HG02970 (cell line): ENCODE results near the gene BRF1.
"Not testable (repeated sequence)": the region's sequence is repeated elsewhere in the genome, so short reads cannot be mapped to it uniquely, and the experiment has no call there.

Source experiments
- ATAC-seq: cut with Tn5 transposase; IDR thresholded peaks from one replicate; pipeline ENCODE4 v1.9.1; 2021; ENCODE audit warnings: mild to moderate bottlenecking, moderate library complexity, moderate number of reproducible peaks; ENCODE audit not compliant: unreplicated experiment, low FRiP score

BRF1 gene

DNA sequence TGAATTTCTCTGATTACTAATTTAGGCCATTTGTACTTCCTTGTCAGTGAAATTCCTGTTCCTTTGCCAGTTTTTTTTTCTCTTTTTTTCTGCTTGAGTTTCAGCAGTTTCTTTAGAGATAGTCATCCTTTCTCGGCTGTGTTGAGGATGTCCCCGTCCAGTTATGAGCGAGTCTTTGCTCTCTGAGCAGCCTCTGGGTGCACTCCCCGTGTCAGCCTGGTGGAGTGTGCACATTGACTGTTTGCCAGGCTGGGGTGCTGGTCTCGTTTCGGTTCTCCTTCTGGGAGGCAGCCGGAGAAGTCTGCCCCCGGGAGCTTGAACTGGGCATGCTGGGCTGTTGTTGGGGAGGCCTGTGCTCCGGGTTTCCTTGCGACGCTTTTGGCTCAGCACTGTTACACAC, 16.7 kb upstream of the BRF1 start:
- no peak for ATAC-seq

GRCh38 chr14:105316968-105317510, 16.2 kb upstream of the BRF1 start:
- ATAC-seq, result no peak

DNA sequence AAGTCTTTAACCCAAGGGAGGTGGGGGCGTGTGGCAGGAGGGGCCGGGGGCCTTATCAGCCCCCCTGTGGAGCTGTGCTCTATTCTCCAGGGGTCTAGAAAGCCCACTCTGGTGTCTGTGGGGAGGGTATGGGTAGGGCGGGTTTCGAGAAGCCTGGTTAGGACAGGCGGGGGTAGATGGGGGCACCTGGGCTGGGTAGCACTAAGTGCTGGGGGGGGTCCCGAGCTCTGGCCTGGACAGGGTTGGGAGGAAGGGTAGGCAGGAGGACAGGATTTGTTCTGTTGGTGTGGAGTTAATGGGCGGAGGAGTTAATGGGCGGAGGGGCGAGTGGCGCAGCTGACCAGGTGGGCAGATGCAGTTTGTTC, 15.8 kb upstream of the BRF1 start:
- no peak for ATAC-seq

DNA sequence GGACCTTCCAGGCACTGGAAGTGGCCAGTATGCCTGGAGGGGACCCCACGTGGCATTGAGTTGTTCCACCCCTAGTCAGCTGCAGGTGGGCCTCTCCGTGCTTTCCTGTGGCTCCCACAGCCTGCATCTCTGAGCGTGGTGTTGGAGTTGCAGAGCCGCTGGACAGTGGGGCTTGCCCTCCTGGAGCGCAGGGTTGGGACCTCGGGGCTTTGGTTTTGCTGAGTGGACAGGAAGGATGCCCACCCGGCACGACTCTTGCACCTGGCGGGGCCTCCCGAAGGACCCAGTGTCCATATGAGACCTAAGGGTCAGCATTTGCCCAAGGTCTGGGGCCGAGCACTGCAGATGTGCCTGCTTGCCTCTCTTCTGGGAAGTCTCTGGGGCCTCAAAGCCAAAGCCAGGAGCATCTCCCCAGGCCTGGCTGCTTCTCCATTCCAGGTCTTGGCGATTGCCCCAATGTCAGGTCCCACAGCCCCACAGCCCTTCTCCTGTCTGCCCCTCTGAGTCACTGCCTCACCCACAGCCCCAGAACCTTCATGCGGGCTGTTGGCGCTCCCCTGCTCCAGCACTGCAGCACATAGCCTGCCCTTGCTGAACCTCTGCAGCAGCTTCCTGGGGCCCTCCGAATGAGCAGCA, 15.3 kb upstream of the BRF1 start:
- no peak for ATAC-seq

- no peak for ATAC-seq
Measured at GRCh38 chr14:105315211-105315721, 14.5 kb upstream of the BRF1 start.

- peak; percentile 80 for ATAC-seq
Measured at GRCh38 chr14:105314287-105315200, 13.7 kb upstream of the BRF1 start, which contains the start of gene PACS2. Gene PACS2, plus strand, starts transcription at chr14:105314748. Its CDS starts 171 bp downstream, at chr14:105314919.

- ATAC-seq, result no peak
Measured at GRCh38 chr14:105313381-105314286, 12.8 kb upstream of the BRF1 start.

GRCh38 chr14:105312973-105313372, 12.2 kb upstream of the BRF1 start:
- no peak for ATAC-seq

- ATAC-seq, result no peak
Measured at GRCh38 chr14:105311838-105312237, 11.0 kb upstream of the BRF1 start.

DNA sequence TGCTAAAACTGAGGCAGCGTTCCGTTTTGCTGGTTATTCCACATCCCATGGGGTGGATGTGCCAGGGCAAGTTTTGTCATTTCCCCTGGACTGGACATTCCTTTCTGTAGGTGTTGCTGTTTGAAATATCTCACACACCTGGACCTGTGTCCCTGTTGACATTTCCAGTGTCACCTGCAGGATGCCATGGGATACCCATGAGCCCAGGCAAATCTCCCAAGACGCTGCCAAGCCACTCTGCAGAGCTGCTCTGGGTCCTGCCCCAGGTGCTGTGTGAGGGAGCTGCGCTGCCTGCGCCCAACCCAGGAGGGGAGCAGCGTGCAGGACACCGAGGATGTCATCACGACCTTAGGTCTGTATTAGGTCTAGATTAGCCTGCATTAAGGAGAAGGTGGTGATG, 8.6 kb upstream of the BRF1 start:
- ATAC-seq, result no peak

- no peak for ATAC-seq
Measured at GRCh38 chr14:105307052-105307727, 6.4 kb upstream of the BRF1 start.

DNA sequence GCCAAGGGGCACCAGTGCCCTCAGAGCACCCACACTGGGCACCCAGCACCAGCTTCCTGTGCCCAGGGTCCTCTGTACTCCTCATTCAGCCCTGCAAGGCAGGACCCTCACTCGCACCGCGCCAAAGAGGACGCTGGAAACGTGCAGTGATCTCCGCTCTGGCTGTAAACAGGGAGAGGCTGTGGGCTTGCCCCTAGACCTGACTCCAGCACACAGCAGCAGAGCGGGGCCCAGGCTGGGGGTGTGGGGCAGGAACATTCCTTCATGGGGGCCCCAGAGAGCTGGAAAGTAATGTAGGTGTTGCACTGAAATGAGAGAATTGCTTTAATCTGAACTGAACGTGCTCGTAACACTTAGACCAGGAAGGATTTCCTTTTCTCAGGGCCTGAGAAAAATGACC, 5.0 kb upstream of the BRF1 start:
- ATAC-seq, result no peak

DNA sequence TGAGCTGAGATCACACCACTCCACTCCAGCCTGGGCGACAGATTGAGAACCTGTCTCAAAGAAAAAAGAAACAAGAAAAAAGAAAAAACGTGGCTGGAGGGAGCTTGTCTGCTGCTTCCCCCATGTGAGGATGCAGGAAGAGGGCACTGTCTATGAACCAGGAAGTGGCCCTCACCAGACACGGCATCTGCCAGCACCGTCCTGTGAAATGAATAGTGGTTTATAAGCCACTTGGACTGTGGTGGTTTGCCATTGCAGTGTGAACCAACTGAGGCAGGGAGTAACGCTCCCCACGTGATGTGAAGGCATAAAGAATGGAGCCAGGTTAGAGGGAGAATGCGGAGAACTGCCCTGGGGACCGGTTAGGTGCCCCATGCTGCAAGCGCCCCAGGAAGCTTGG, 4.5 kb upstream of the BRF1 start:
- ATAC-seq, result no peak

- no peak for ATAC-seq
Measured at GRCh38 chr14:105304565-105304964, 3.8 kb upstream of the BRF1 start.

GRCh38 chr14:105303949-105304348, 3.1 kb upstream of the BRF1 start:
- ATAC-seq, result no peak

GRCh38 chr14:105301915-105302249, 1.1 kb upstream of the BRF1 start:
- ATAC-seq, result not testable (repeated sequence)

- peak; percentile 54 for ATAC-seq
Measured at GRCh38 chr14:105301103-105301914, 508 bp upstream of the BRF1 start.

DNA sequence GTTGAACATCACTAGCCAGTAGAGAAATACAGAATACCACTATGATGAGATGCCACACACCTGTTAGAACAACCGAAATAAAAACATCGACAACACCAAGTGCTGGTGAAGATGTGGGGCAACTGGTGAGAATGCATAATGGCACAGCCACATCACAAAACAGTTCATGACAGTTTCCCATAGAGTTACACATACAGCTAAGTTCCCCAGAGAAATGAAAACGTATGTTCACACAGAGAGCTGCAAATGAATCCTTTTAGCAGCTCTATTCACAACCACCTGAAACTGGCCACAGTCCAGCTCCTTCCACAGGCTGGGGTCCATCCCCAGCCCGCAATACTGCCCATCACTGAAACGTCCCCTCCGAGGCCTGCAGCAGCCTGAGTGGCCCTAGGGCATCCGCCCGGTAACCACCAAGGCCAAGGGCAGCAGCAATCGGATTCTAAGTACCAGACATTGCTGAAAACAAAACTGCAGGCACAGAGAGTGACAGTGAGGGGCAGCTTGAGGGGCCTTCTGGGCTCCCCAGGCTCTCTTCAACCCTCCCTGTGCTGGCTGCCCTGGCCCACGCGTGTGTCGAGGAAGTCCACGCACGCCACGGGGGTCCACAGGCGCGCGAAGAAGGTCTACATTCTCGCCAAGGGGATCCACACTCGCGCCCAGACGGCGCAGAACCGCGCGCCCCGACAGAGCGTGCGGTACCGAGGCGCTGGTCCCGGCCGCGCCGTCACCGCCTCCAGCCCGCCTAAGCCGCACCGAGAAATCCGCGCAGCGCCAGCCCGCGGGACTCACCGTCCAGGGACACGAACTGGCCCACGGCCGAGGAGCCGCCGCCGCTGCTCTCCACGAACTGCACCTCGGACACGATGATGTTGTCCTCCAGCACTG, 903 bp downstream of the BRF1 start:
- peak; percentile 15 for ATAC-seq
